Measurements from ENCODE around the gene C1RL. TPM values are rescaled to one million over a fixed set of nuclear protein-coding genes. Genes with fewer than 3 reads are reported as not detected.

C1RL gene
- total RNA-seq, 4 donors from 2014 or later = 66.2 to 114 (median 95.8) TPM

DNA sequence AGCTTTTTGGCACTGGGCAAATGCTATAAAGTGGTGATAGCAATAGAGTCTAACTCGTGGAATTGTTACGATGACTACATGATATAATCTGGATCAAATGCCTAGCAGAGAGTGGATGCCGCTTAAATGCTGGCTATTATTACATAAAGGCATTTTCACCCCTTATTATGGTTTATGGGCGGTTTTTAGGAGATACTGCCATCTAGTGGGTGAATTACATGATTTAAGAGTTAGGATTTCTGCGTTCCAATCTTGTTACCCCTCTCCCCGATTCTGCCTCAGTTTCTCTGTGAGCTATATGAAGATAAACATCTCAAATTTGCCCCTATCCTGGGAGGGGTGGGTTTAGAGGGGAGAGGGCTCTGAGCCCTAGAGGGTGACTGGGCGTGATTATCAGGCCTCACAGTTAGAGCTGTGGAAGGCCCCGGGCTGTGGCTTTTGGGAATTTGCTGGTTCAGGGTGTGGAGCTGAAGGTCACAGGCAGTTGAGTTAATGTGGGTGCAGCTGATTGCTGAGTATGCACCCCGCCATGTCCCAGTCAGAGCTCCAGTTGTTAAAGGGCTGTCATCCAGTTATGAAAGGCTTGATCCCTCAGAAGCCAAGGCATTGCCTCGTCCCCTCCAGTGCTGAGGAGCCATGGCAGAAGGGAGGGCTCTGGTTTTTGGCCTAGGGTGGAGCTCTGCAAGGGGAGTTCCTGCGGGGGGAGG is 35.6 kb upstream of the C1RL start:
- TF ChIP-seq, protein P1, sequence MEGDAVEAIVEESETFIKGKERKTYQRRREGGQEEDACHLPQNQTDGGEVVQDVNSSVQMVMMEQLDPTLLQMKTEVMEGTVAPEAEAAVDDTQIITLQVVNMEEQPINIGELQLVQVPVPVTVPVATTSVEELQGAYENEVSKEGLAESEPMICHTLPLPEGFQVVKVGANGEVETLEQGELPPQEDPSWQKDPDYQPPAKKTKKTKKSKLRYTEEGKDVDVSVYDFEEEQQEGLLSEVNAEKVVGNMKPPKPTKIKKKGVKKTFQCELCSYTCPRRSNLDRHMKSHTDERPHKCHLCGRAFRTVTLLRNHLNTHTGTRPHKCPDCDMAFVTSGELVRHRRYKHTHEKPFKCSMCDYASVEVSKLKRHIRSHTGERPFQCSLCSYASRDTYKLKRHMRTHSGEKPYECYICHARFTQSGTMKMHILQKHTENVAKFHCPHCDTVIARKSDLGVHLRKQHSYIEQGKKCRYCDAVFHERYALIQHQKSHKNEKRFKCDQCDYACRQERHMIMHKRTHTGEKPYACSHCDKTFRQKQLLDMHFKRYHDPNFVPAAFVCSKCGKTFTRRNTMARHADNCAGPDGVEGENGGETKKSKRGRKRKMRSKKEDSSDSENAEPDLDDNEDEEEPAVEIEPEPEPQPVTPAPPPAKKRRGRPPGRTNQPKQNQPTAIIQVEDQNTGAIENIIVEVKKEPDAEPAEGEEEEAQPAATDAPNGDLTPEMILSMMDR (IDR thresholded peaks at IDR 0.05; ENCODE audit: low read depth) = no peak

- TF ChIP-seq, protein P1 (IDR thresholded peaks at IDR 0.05; ENCODE audit: low read depth) = no peak
These were observed 34.5 kb upstream of the C1RL start for GRCh38 chr12:7143564-7143963.

GRCh38 chr12:7142809-7143465 is 33.9 kb upstream of the C1RL start:
- TF ChIP-seq, protein P1 (IDR thresholded peaks at IDR 0.05; ENCODE audit: low read depth) = no peak

DNA sequence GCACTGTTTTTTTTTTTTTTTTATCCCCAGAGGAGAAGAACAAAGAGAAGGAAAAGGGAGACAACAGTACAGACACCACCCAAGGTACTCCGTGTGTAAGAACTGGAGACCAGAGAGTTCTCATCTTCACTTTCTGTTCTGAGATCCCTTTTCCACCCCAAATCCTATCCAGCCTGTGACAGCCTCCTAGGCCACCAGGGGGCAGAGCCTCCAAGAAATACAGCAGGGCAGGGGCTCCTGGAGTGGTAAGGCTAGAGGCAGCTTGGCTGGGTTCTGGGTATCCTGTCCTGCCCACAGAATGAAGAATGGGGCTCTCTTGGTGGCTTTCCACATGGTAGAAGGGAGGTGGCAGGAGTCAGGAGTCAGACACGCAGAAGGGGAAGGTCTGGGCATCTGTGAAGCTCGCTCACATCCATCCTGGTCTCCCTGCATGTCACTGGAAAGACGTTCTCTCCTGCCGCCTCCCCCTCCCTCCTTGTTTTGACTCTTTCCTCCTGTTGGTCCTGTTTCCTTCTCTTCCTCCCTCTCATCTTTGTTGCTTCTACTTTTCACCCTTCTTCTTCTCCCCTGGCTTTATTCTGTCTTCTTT is 33.1 kb upstream of the C1RL start:
- TF ChIP-seq, protein P1 (IDR thresholded peaks at IDR 0.05; ENCODE audit: low read depth) = no peak

DNA sequence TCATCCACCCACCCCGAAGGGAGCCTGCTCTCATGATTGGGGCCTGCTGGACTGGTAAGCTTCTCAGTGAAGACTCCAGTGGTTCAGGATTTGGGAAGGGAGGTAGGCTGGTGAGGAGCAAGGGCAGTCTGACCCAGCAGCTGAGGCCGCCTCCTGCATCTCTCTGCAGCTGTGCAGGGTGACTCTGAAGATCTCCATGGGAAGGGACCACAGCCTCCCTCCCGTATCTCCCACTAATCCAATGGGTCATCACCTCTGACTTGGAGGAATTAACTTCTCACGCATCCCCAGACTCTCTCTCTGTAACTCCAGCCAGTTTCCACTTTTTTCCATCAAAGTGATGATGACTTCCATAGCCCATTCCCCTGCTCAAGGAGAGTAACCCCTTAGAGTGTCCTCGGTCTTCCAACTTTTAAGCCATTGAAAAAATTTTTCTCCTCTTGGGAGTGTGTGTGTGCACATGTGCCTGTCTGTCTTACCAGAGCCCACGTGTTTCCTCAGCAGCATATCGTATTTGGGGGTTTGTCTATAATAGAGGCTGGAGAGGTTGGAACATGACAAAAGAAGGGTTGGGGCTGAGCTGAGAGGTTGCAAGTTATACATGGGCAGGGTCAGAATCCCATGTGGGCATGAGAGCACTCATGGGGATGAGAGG is 32.5 kb upstream of the C1RL start:
- TF ChIP-seq, protein P1 (IDR thresholded peaks at IDR 0.05; ENCODE audit: low read depth) = no peak

- TF ChIP-seq, protein P1 (IDR thresholded peaks at IDR 0.05; ENCODE audit: low read depth) = no peak
These were observed 30.2 kb upstream of the C1RL start for GRCh38 chr12:7139200-7139599.

DNA sequence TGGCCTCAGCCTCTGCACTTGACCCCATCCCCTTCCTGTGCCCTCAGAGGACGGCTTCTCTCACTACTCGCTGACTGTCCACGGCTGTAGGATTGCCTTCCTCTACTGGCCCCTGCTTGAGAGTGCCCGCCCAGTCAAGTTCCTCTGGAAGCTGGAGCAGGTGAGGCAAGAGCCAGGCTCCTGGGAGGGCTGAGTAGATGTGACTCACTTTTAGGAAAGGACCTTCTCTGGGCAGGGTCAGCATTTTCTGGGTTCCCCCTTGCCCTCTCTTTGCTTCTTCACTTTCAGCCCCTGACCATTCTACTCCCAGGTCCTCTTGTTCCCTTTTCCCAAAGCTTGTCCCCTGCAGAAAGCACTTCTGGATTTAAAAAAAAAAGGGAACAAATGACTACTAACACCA is 28.9 kb upstream of the C1RL start:
- TF ChIP-seq, protein P1 (IDR thresholded peaks at IDR 0.05; ENCODE audit: low read depth) = no peak
